SU-DHL-6 (cell line): Measurements from ENCODE around the gene ZNF821.
"Not testable (repeated sequence)": the region's sequence is repeated elsewhere in the genome, so short reads cannot be mapped to it uniquely, and the experiment has no call there.

Experiments
- H2AFZ ChIP-seq: fragments of 200-600 bp; sonication (generic); 2 replicates; pipeline ENCODE4 v1.6.1; 2014; ENCODE audit warnings: low read depth, mild to moderate bottlenecking, moderate library complexity, mixed read lengths, antibody characterized with exemption, low read length; ENCODE audit not compliant: severe bottlenecking
- H3F3A ChIP-seq: fragments of 200-600 bp; shearing (Covaris generic); 2 replicates; pipeline ENCODE4 v1.6.0; 2016; ENCODE audit warnings: antibody characterized with exemption, mild to moderate bottlenecking; ENCODE audit not compliant: insufficient read depth
- H3K27ac ChIP-seq: fragments of 200-600 bp; sonication (generic); 2 replicates; pipeline ENCODE4 v1.5.1; 2016; ENCODE audit warnings: low read depth, mild to moderate bottlenecking, low read length, moderate library complexity, mixed read lengths
- H3K27me3 ChIP-seq: fragments of 200-600 bp; sonication (generic), shearing (Covaris generic); 2 replicates; pipeline ENCODE4 v1.6.0; 2014; ENCODE audit warnings: mild to moderate bottlenecking, low read length
- H3K36me3 ChIP-seq: fragments of 200-600 bp; sonication (generic); 2 replicates; pipeline ENCODE4 v1.6.1; 2014; ENCODE audit warnings: mild to moderate bottlenecking, low read length, mixed read lengths
- H3K4me2 ChIP-seq: fragments of 300-600, 200-600 bp; shearing (Covaris generic), sonication (generic); 2 replicates; pipeline ENCODE4 v1.6.0; 2014; ENCODE audit warnings: low read length, low read depth, mild to moderate bottlenecking; ENCODE audit not compliant: poor library complexity, severe bottlenecking
- H3K4me3 ChIP-seq: fragments of 200-600 bp; sonication (generic); 2 replicates; pipeline ENCODE4 v1.5.1; 2014; ENCODE audit warnings: antibody characterized with exemption, low read length, mild to moderate bottlenecking, mixed read lengths; ENCODE audit not compliant: insufficient read depth, poor library complexity, severe bottlenecking
- H3K79me2 ChIP-seq: fragments of 200-600 bp; sonication (generic); 2 replicates; pipeline ENCODE4 v1.6.1; 2014; ENCODE audit warnings: mild to moderate bottlenecking, low read length, moderate library complexity; ENCODE audit not compliant: insufficient read depth
- H3K9ac ChIP-seq: fragments of 200-600 bp; sonication (generic); 2 replicates; pipeline ENCODE4 v1.7.0; 2014; ENCODE audit warnings: mild to moderate bottlenecking, low read length
- H3K9me2 ChIP-seq: fragments of 200-600 bp; sonication (generic); replicated peaks from 2 replicates; pipeline ENCODE4 v1.6.1; 2014; ENCODE audit warnings: low read length; ENCODE audit not compliant: insufficient read depth
- H3K9me3 ChIP-seq: fragments of 200-600 bp; sonication (generic); 2 replicates; pipeline ENCODE4 v1.6.1; 2014; ENCODE audit warnings: low read length, mixed read lengths; ENCODE audit not compliant: insufficient read depth
- H4K20me1 ChIP-seq: fragments of 200-600 bp; sonication (generic); 2 replicates; pipeline ENCODE4 v1.6.1; 2014; ENCODE audit warnings: low read depth, mild to moderate bottlenecking, antibody characterized with exemption, low read length, moderate library complexity, mixed read lengths
- EZH2phosphoT487 ChIP-seq: fragments of 200-600 bp; sonication (generic), shearing (Covaris generic); conservative IDR thresholded peaks from 2 replicates; pipeline ENCODE4 v1.6.1; 2018; ENCODE audit warnings: mild to moderate bottlenecking, antibody characterized with exemption, low read length, moderate library complexity, mixed read lengths
- TF ChIP-seq, protein P1 (sequence below): fragments of 200-600 bp; sonication (generic); IDR thresholded peaks from one replicate; pipeline ENCODE4 v1.5.1; 2017; ENCODE audit warnings: antibody characterized with exemption, mild to moderate bottlenecking, low read length, moderate library complexity; ENCODE audit not compliant: insufficient read depth, poor library complexity, severe bottlenecking

ZNF821 gene

DNA sequence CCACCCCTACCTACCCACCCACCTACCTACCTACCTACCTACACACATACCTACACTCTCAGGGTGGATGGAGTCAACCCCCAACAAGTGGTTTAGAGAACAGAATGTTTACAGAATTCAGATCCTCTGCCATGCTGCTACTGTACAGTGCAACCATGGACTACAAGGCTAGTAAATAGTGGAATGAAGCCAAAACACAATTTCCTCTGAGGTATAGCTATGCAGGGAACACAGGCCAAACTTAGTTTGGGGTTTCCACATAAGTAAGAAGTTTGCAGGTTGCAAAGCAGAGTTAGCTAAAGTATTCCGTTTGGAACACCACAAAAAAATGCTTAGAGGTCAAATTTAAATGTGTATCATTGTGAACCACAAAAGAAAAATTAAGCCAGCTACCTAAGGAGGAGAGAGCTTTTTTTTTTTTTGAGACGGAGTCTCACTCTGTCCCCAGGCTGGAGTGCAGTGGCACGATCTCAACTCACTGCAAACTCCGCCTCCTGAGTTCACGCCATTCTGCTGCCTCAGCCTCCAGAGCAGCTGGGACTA is 72.7 kb downstream of the ZNF821 start:
- no peak overlapping the region for H3K4me2 ChIP-seq
- H3K9ac ChIP-seq: no peak overlapping the region
- H2AFZ ChIP-seq: no peak overlapping the region

DNA sequence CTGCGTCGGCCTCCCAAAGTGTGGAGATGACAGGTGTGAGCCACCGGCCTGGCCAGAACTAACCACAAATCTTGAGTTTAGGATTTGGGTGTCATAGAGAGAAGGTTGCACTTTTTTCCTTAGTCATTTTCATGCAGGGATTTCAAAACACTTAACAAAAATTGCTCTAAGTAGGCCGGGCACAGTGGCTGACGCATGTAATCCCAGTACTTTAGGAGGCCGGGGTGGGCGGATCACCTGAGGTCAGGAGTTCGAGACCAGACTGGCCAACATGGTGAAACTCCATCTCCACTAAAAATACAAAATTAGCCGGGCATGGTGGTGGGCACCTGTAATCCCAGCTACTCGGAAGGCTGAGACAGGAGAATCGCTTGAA is 73.8 kb downstream of the ZNF821 start:
- H3K79me2 ChIP-seq: peaks cover 35% of the 10 kb centered on the region
- not testable (repeated sequence) for H3K9me3 ChIP-seq, H3K4me3 ChIP-seq, H3F3A ChIP-seq, H3K9me2 ChIP-seq, H4K20me1 ChIP-seq, H3K4me2 ChIP-seq, H2AFZ ChIP-seq, H3K9ac ChIP-seq, H3K27ac ChIP-seq, H3K36me3 ChIP-seq, H3K27me3 ChIP-seq

More for the DNA sequence above, 72.7 kb downstream of the ZNF821 start:
- Histone ChIP-seq H3K27ac (no peak overlapping the region), H3K36me3 (no peaks in the 10 kb centered on the region), H3K9me3 (no peaks in the 10 kb centered on the region), H3K4me3 (no peak overlapping the region), H3K79me2 (peaks cover 23% of the 10 kb centered on the region), H3K9me2 (no peaks in the 10 kb centered on the region), H3F3A (peaks cover 5% of the 10 kb centered on the region; the same call in 1 of the 2 replicates), H3K27me3 (no peaks in the 10 kb centered on the region), H4K20me1 (no peaks in the 10 kb centered on the region)
- TF ChIP-seq EZH2phosphoT487: no peak
- TF ChIP-seq, protein P1, sequence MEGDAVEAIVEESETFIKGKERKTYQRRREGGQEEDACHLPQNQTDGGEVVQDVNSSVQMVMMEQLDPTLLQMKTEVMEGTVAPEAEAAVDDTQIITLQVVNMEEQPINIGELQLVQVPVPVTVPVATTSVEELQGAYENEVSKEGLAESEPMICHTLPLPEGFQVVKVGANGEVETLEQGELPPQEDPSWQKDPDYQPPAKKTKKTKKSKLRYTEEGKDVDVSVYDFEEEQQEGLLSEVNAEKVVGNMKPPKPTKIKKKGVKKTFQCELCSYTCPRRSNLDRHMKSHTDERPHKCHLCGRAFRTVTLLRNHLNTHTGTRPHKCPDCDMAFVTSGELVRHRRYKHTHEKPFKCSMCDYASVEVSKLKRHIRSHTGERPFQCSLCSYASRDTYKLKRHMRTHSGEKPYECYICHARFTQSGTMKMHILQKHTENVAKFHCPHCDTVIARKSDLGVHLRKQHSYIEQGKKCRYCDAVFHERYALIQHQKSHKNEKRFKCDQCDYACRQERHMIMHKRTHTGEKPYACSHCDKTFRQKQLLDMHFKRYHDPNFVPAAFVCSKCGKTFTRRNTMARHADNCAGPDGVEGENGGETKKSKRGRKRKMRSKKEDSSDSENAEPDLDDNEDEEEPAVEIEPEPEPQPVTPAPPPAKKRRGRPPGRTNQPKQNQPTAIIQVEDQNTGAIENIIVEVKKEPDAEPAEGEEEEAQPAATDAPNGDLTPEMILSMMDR: no peak
